ENCODE measurements around the gene LETM1. TPM values are rescaled to one million over a fixed set of nuclear protein-coding genes. Genes with fewer than 3 reads are reported as not detected.

The LETM1 gene
- total and polyA plus RNA-seq, 2 of the 13 experiments (the other 11 are each of a cell fraction or from before 2014, with no cell fraction given): 9.7 to 41.6 TPM

GRCh38 chr4:1766106-1767060 lies 89.6 kb downstream of the LETM1 start (continued):
- TF ChIP-seq ZBTB2 (CRISPR knock-in tag; IDR thresholded peaks at IDR 0.05; ENCODE audit: low read depth): no peak; the same call in 1 of the 2 replicates
- peak; percentile 14; the same call in 1 of the 2 replicates for TF ChIP-seq ZNF776 (CRISPR knock-in tag; IDR thresholded peaks at IDR 0.05)
- 0 out of 2 replicates have a peak, but pooled peaks have one; percentile 45 for TF ChIP-seq KDM1A (CRISPR knock-in tag; IDR thresholded peaks at IDR 0.05)
- TF ChIP-seq UBTF (CRISPR knock-in tag; IDR thresholded peaks at IDR 0.05): peak; percentile 78
- TF ChIP-seq ZNF362 (CRISPR knock-in tag; IDR thresholded peaks at IDR 0.05; ENCODE audit: borderline replicate concordance): no peak
- no peak for TF ChIP-seq ATM (IDR thresholded peaks at IDR 0.05; ENCODE audit: borderline replicate concordance)
- TF ChIP-seq ZNF780A (CRISPR knock-in tag; IDR thresholded peaks at IDR 0.05): no peak
- TF ChIP-seq SRSF9 (IDR thresholded peaks at IDR 0.05; ENCODE audit: borderline replicate concordance, insufficient read depth, low read depth, low read length, poor library complexity, severe bottlenecking): no peak
- no peak for TF ChIP-seq ZNF33A (CRISPR knock-in tag; IDR thresholded peaks at IDR 0.05; ENCODE audit: borderline replicate concordance)
- 0 out of 4 replicates have a peak, but pooled peaks of 1 of the 2 experiments have one; percentile 30 for TF ChIP-seq KLF16 (CRISPR knock-in tag; IDR thresholded peaks at IDR 0.05)
- no peak for TF ChIP-seq KDM5A (IDR thresholded peaks at IDR 0.05; ENCODE audit: borderline replicate concordance, low read length)
- no peak; the same call in 1 of the 2 replicates for TF ChIP-seq ZSCAN9 (CRISPR knock-in tag; IDR thresholded peaks at IDR 0.05; ENCODE audit: borderline replicate concordance)
- peak; percentile 88 for TF ChIP-seq AKAP8 (CRISPR knock-in tag; IDR thresholded peaks at IDR 0.05)
- peak; percentile 61; the same call in 1 of the 2 replicates for TF ChIP-seq ARHGAP35 (CRISPR knock-in tag; IDR thresholded peaks at IDR 0.05; ENCODE audit: borderline replicate concordance)
- TF ChIP-seq ZHX2 (IDR thresholded peaks at IDR 0.05; ENCODE audit: low read depth): no peak
- TF ChIP-seq ZHX2 (CRISPR knock-in tag; IDR thresholded peaks at IDR 0.05; ENCODE audit: borderline replicate concordance): no peak
